VCaP (cell line): ENCODE results near the gene AHCYL2.

Experiments used
- H3K27ac ChIP-seq: fragments of 450-650 bp; 2 replicates; pipeline ENCODE4 v1.5.1; 2017
- TF ChIP-seq, protein P1 (sequence below): fragments of 450-650 bp; conservative IDR thresholded peaks from 2 replicates; pipeline ENCODE4 v1.5.1; 2017; ENCODE audit warnings: mild to moderate bottlenecking, moderate library complexity

The AHCYL2 gene

DNA sequence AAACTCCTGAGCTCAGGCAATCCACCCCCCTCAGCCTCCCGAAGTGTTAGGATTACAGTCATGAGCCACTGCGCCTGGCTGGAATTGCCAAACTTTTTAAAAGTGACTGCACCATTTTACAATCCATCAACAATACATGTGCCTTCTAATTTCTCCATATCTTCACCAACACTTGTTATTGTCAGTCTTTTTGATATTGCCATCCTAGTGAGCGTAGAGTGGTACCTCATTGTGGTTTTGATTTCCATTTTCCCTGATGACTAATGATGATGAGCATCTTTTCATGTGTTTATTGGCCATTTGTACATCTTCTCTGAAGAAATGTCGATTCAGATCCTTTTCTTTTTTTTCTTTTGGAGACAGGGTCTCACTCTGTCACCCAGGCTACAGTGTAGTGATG lies 187.7 kb downstream of the AHCYL2 start:
- H3K27ac ChIP-seq: no peak overlapping the region
- TF ChIP-seq, protein P1, sequence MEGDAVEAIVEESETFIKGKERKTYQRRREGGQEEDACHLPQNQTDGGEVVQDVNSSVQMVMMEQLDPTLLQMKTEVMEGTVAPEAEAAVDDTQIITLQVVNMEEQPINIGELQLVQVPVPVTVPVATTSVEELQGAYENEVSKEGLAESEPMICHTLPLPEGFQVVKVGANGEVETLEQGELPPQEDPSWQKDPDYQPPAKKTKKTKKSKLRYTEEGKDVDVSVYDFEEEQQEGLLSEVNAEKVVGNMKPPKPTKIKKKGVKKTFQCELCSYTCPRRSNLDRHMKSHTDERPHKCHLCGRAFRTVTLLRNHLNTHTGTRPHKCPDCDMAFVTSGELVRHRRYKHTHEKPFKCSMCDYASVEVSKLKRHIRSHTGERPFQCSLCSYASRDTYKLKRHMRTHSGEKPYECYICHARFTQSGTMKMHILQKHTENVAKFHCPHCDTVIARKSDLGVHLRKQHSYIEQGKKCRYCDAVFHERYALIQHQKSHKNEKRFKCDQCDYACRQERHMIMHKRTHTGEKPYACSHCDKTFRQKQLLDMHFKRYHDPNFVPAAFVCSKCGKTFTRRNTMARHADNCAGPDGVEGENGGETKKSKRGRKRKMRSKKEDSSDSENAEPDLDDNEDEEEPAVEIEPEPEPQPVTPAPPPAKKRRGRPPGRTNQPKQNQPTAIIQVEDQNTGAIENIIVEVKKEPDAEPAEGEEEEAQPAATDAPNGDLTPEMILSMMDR: no peak

DNA sequence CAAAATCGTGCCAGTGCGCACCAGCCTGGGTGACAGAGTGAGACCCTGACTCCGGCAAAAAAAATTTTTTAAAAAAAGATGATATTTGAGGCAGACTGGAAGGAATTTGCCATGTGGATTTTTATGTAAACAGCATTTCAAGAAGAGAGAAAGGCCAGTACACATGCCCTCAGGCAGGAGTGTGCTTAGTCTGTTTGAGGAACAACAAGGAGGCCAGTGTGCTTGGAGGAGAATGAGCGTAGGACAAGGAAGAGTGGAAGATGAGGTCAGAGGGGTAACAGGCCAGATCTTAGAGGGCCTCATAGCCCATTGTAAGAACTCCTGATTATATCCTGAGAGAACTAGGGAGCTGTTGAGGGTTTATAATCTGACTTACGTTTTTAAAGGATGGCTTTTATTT lies 192.2 kb downstream of the AHCYL2 start:
- H3K27ac ChIP-seq: no peak overlapping the region
- TF ChIP-seq, protein P1: no peak

DNA sequence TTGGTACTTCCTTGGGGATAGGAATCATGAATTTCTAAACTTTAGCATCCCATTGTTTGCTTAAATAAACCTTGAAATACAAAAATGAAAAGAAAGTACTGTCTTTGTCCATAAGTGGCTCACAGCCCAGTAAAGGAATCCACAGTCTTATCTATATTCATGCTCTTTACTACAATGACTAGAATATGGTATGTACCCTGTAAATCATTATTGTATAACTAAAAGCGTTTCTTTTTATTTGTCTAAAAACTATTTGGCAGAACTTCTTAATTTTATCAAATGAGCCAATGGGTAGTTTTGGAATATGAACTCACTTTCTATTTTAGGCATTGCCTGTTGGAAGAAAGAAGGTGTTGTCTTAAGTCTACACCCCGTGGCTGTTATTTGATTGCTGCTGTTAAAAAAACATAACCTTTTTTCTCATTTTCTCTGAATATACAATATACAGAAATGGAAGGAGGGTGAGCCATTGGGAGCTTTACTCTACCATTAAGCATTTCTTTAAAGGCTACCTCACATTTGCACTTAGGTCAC lies 197.0 kb downstream of the AHCYL2 start:
- TF ChIP-seq, protein P1: no peak
- H3K27ac ChIP-seq: no peak overlapping the region

DNA sequence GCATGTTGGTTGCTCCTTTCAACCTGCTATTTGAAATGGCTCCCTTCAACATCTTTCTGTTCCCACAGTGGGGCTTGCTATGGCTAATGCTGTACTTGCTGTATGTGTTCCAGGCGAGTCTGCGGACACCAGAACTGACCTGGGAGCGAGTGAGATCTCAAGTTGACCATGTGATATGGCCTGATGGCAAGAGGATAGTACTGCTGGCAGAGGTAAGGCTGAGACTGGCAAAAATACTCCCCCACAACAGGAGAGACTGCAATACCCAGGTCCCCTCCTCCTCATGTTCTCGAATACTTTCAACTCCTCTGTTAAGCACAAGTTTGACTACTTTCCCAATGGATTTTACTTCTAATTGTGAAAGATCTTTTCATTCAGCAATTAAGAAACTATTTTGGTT lies 197.9 kb downstream of the AHCYL2 start:
- TF ChIP-seq, protein P1: no peak
- H3K27ac ChIP-seq: no peak overlapping the region

DNA sequence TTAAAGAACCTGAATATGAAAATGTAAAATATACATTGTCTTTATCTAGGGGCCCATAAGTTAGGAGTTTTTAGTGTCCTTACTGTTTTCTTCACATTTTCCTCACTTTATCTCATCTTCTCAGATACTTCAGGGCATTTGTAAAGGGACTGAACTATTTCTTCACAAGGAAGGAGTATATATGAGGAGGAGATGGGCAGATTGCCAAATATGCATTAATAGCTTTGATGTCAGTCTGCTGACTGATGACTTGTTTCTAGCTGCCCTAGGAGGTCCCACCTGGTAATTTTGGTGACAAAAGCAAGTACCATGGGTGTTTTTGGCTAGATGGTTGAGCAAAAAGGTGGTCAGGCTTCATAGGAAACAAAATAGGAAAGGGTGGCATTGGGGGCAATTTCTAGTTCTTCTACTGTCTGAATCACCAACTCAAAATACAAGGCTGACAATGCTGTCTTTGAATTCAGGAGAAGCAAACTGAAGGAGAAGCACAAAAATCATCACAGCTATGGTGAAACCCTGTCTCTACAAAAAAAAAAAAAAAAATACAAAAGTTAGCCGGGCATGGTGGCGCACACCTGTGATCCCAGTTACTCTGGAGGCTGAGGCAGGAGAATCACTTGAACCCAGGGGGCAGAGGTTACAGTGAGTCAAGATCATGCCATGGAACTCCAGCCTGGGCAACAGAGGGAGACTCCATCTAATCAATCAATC lies 199.0 kb downstream of the AHCYL2 start:
- TF ChIP-seq, protein P1: no peak
- no peak overlapping the region for H3K27ac ChIP-seq

DNA sequence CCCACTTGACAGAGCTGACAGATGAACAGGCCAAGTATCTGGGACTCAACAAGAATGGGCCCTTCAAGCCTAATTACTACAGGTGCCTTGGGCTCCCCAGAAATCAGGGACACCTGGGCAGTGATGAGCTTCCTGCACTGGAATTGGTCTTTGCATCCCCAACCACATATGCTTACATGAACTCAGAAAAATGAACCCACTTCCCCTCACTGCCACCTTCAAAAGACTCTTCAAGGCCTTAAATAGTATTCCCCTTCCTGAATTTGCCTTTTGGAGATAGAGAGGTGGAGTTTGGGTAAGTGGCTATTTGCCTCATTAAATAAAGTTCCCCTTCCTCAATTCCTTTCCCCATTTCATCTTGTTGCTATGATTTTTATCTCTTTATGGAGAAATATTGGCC lies 201.7 kb downstream of the AHCYL2 start:
- H3K27ac ChIP-seq: no peak overlapping the region
- TF ChIP-seq, protein P1: no peak

DNA sequence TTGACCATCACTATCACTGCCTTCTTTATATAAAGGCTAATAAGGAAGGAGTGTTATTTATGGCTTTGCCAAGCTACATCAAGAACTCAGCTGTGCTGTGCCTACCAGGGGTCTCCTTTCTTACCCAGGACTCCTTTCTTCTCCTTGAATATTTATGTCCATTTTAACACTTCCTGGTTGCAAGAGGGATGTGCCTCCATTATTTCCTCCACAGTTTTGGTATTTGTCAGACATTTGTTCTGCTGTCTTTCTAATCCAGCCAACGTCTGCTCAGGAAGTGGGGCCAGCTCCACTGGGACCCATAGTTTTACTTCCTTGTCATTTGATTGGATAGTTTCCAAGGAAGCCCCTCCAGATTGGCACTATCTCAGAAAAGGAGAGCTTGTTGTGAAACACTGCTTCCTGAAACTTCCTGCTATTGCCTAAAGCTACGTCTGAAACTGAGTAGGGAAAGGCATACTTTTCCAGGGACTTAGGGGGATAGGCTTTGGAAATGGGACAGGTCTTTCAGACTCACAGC lies 202.8 kb downstream of the AHCYL2 start:
- H3K27ac ChIP-seq: no peak overlapping the region
- TF ChIP-seq, protein P1: no peak
